DMS79 treated with DMSO at 0.1 percent for 48 hours (cell line): ENCODE data around the gene AFAP1L2.

Source experiments
- DNase-seq: peaks from one replicate; lab custom pipeline; 2025; lab: John Stamatoyannopoulos, UW

AFAP1L2 gene

GRCh38 chr10:114271075-114271778, 133.1 kb downstream of the AFAP1L2 start:
- peak; percentile 36 for DNase-seq

- DNase-seq, result peak; percentile 68
Measured at GRCh38 chr10:114266521-114266920, 137.8 kb downstream of the AFAP1L2 start.

- DNase-seq, result no peak
Measured at GRCh38 chr10:114265392-114266053, 138.8 kb downstream of the AFAP1L2 start.

- DNase-seq, result no peak
Measured at GRCh38 chr10:114262496-114262895, 141.8 kb downstream of the AFAP1L2 start.

GRCh38 chr10:114261076-114261475, 143.2 kb downstream of the AFAP1L2 start:
- no peak for DNase-seq

- DNase-seq, result no peak
Measured at GRCh38 chr10:114260366-114260765, 143.9 kb downstream of the AFAP1L2 start.

- no peak for DNase-seq
Measured at GRCh38 chr10:114259824-114260223, 144.5 kb downstream of the AFAP1L2 start.

GRCh38 chr10:114258274-114258840, 145.9 kb downstream of the AFAP1L2 start:
- no peak for DNase-seq

- no peak for DNase-seq
Measured at GRCh38 chr10:114257498-114257897, 146.8 kb downstream of the AFAP1L2 start.

GRCh38 chr10:114256822-114257221, 147.5 kb downstream of the AFAP1L2 start:
- DNase-seq, result no peak

GRCh38 chr10:114256008-114256765, 148.1 kb downstream of the AFAP1L2 start:
- no peak for DNase-seq

- DNase-seq, result no peak
Measured at GRCh38 chr10:114255227-114255626, 149.1 kb downstream of the AFAP1L2 start.

- no peak for DNase-seq
Measured at GRCh38 chr10:114252883-114253282, 151.4 kb downstream of the AFAP1L2 start.

GRCh38 chr10:114252092-114252491, 152.2 kb downstream of the AFAP1L2 start:
- DNase-seq, result no peak

- DNase-seq, result no peak
Measured at GRCh38 chr10:114250716-114251115, 153.6 kb downstream of the AFAP1L2 start.

- peak; percentile 7 for DNase-seq
Measured at GRCh38 chr10:114250236-114250635, 154.1 kb downstream of the AFAP1L2 start.

GRCh38 chr10:114246679-114247305, 157.5 kb downstream of the AFAP1L2 start:
- no peak for DNase-seq

- no peak for DNase-seq
Measured at GRCh38 chr10:114245121-114245791, 159.0 kb downstream of the AFAP1L2 start.
